SH-SY5Y (cell line): Measurements from ENCODE around the gene ACTN2.

ENCODE experiments used
- GATA2 ChIP-seq: IDR thresholded peaks from 2 replicates; pipeline ENCODE4 v1.6.1; 2011; ENCODE audit warnings: mild to moderate bottlenecking, low read depth, low read length
- GATA3 ChIP-seq: IDR thresholded peaks from 2 replicates; pipeline ENCODE4 v1.6.1; 2011; ENCODE audit warnings: low read depth, mild to moderate bottlenecking, low read length, moderate library complexity

ACTN2 gene

GRCh38 chr1:236800002-236800620, 113.8 kb downstream of the ACTN2 start:
- TF ChIP-seq GATA3: no peak
- no peak for TF ChIP-seq GATA2

GRCh38 chr1:236800623-236801022, 114.3 kb downstream of the ACTN2 start:
- no peak for TF ChIP-seq GATA2
- TF ChIP-seq GATA3: no peak

- no peak for TF ChIP-seq GATA2
- no peak for TF ChIP-seq GATA3
Measured at GRCh38 chr1:236802264-236802663, 116.0 kb downstream of the ACTN2 start.

- TF ChIP-seq GATA3 (no peak), GATA2 (no peak)
Measured at GRCh38 chr1:236806634-236807033, 120.3 kb downstream of the ACTN2 start.

- TF ChIP-seq GATA3: no peak
- TF ChIP-seq GATA2: no peak
Measured at GRCh38 chr1:236808005-236808404, 121.7 kb downstream of the ACTN2 start.

GRCh38 chr1:236808564-236809130, 122.3 kb downstream of the ACTN2 start:
- no peak for TF ChIP-seq GATA3
- TF ChIP-seq GATA2: no peak

GRCh38 chr1:236809148-236809547, 122.8 kb downstream of the ACTN2 start:
- TF ChIP-seq GATA3 (no peak), GATA2 (no peak)

GRCh38 chr1:236810018-236810417, 123.7 kb downstream of the ACTN2 start:
- TF ChIP-seq GATA2: no peak
- no peak for TF ChIP-seq GATA3

- TF ChIP-seq GATA3: no peak
- no peak for TF ChIP-seq GATA2
Measured at GRCh38 chr1:236812334-236813030, 126.2 kb downstream of the ACTN2 start.
